Measurements from ENCODE around the gene HBS1L. TPM values are rescaled to one million over a fixed set of nuclear protein-coding genes. Genes with fewer than 3 reads are reported as not detected.

Gene HBS1L
- total RNA-seq = 10 to 100 TPM; 75.3 to 82.2 (median 80.1) TPM
- 80.9 TPM for total RNA-seq (2013)

DNA sequence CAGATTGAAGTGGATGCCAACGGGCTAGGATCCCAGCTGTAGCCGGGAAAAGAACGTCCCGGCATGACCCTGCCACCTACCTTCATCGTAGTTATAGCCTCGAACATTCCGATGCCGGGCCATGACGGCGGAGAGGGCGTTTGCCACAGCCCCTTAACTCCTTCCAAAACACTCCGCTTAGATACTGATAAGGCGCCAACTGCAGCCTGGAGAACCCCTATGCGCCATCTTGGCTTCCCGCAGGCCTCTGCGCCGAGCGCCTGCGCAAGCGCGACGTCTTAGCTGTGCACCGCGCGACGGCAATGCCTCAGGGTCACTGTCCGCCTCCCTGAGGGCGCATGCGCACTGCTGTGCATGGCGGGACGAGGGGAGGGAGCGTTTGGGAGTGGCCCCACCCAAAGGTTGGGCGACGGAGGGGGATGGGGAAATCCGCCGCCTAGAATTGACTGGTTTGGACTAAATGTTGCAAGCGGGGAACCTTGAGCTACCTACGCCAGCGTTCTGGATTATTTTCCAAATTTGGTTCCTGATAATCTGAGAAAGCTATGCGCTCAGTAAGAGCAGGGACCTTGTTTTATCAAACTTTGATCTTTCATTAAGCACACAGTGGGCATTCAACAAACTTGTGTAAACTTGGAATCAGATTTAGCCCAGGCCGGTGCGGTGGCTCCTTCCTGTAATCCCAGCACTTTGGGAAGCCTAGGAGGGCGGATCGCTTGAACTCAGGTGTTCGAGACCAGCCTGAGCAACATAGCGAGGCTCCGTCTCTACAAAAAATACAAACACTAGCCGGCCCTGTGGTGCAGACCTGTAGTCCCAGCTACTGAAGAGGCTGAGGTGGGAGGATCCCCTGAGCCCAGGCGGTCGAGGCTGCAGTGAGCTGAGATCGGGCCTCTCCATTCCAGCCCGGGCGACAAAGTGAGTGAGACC, at the start of gene HBS1L:
Gene HBS1L, minus strand, starts transcription at position 254 of the 930 bp plus-strand sequence. Its CDS starts 131 bp downstream, at position 123.
- Histone ChIP-seq H3K27me3 (ENCODE audit: control insufficient read depth, insufficient read depth, low read length) (no peaks in the 10 kb centered on the region), H3K36me3 (ENCODE audit: control insufficient read depth, insufficient read depth, low read length) (peaks cover 4% of the 10 kb centered on the region), H3K27ac (ENCODE audit: low read length) (peak within 1 kb of the TSS; percentile 93), H3K4me1 (ENCODE audit: control insufficient read depth, insufficient read depth, low read length) (peaks cover 12% of the 10 kb centered on the region), H3K9me3 (ENCODE audit: control insufficient read depth, insufficient read depth, low read length) (no peaks in the 10 kb centered on the region), H3K4me3 (ENCODE audit: low read length) (peak within 1 kb of the TSS; percentile 89)
- peak; percentile 95 to 99 (median 97) for ATAC-seq
- peak within 1 kb of the TSS; percentile 98 to 100 for H3K27ac Mint-ChIP-seq
- TF ChIP-seq, protein P1, sequence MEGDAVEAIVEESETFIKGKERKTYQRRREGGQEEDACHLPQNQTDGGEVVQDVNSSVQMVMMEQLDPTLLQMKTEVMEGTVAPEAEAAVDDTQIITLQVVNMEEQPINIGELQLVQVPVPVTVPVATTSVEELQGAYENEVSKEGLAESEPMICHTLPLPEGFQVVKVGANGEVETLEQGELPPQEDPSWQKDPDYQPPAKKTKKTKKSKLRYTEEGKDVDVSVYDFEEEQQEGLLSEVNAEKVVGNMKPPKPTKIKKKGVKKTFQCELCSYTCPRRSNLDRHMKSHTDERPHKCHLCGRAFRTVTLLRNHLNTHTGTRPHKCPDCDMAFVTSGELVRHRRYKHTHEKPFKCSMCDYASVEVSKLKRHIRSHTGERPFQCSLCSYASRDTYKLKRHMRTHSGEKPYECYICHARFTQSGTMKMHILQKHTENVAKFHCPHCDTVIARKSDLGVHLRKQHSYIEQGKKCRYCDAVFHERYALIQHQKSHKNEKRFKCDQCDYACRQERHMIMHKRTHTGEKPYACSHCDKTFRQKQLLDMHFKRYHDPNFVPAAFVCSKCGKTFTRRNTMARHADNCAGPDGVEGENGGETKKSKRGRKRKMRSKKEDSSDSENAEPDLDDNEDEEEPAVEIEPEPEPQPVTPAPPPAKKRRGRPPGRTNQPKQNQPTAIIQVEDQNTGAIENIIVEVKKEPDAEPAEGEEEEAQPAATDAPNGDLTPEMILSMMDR (IDR thresholded peaks at IDR 0.05) = no peak
- peaks cover 0 to 21% of the 10 kb centered on the region in 2 donors for H3K27me3 Mint-ChIP-seq (ENCODE audit: low read depth in 2 of 2)
- H3K9me3 Mint-ChIP-seq = no peaks in the 10 kb centered on the region
- H3K36me3 Mint-ChIP-seq = no peaks in the 10 kb centered on the region
- peaks cover 34 to 35% of the 10 kb centered on the region in 2 donors for H3K4me1 Mint-ChIP-seq
- WGBS (ENCODE audit: insufficient coverage) = 4% methylated on average over 52 of the region's 53 CpGs
- peak; percentile 93 to 100 for DNase-seq
- peak within 1 kb of the TSS; percentile 97 for H3K4me3 Mint-ChIP-seq
- intact Hi-C loops (cut with micrococcal nuclease) = loop anchor here (2.0 to 10.0 kb wide), 3 partner anchors 72 to 442 kb away; partner anchors contain the start of genes AHI1 and MYB

DNA sequence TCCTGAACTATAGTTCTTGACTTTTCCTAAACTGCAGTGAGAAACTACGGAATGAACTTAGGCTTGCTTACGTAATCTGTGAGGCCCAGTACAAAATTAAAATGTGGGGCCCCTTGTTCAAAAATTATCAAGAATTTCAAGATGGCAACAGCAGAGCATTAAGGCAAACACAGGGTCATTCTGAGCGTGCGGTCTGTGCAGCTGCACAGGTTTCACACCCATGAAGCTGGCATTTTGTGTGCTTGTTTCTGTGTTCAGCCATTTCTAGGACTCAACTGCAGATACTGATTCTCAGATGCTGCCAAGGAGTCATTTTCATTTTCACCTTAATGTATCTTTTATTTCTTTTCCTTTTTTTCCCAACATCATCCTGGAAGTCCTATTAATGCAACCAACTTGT, 49.6 kb upstream of the HBS1L start:
- H3K4me1 ChIP-seq (ENCODE audit: control insufficient read depth, insufficient read depth, low read length) = peaks cover 8% of the 10 kb centered on the region
- Mint-ChIP-seq H3K27ac (no peak overlapping the region), H3K27me3 (ENCODE audit: low read depth in 2 of 2) (peaks cover 3 to 5% of the 10 kb centered on the region in 2 donors), H3K4me3 (no peak overlapping the region), H3K36me3 (no peaks in the 10 kb centered on the region), H3K4me1 (peaks cover 0 to 4% of the 10 kb centered on the region in 2 donors), H3K9me3 (no peaks in the 10 kb centered on the region)
- ATAC-seq (no peak), DNase-seq (no peak)
- no peak overlapping the region for H3K27ac ChIP-seq (ENCODE audit: low read length)
- TF ChIP-seq, protein P1 (IDR thresholded peaks at IDR 0.05) = no peak
- H3K9me3 ChIP-seq (ENCODE audit: control insufficient read depth, insufficient read depth, low read length) = no peaks in the 10 kb centered on the region
- no peak overlapping the region for H3K4me3 ChIP-seq (ENCODE audit: low read length)
- no peaks in the 10 kb centered on the region for H3K27me3 ChIP-seq (ENCODE audit: control insufficient read depth, insufficient read depth, low read length)
- intact Hi-C loops (cut with micrococcal nuclease) = no loop called here
- 94% methylated on average over 4 of the region's 4 CpGs for WGBS (ENCODE audit: insufficient coverage)
- no peaks in the 10 kb centered on the region for H3K36me3 ChIP-seq (ENCODE audit: control insufficient read depth, insufficient read depth, low read length)

DNA sequence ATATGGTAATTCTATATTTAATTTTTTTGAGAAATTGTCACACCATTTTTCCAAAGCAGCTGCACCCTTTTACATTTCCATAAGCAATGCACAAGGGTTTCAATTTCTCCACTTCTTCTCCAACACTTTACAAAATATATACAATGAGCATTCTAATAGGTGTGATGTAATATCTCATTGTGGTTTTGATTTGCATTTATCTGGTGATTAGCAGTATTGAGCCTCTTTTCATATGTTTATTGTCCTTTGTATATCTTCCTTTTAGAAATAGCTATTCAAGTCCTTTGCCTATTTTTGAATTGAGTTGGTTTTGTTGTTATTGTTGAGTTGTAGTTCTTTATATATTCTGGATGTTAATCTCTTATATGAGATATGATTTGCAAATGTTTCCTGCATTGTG, 47.6 kb upstream of the HBS1L start:
- TF ChIP-seq, protein P1 (IDR thresholded peaks at IDR 0.05) = no peak
- Mint-ChIP-seq H3K4me3 (no peak overlapping the region), H3K36me3 (no peaks in the 10 kb centered on the region), H3K4me1 (peaks cover 0 to 4% of the 10 kb centered on the region in 2 donors), H3K27ac (no peak overlapping the region), H3K9me3 (no peaks in the 10 kb centered on the region), H3K27me3 (ENCODE audit: low read depth in 2 of 2) (peaks cover 0 to 3% of the 10 kb centered on the region in 2 donors)
- Histone ChIP-seq H3K4me1 (ENCODE audit: control insufficient read depth, insufficient read depth, low read length) (peaks cover 8% of the 10 kb centered on the region), H3K36me3 (ENCODE audit: control insufficient read depth, insufficient read depth, low read length) (no peaks in the 10 kb centered on the region), H3K9me3 (ENCODE audit: control insufficient read depth, insufficient read depth, low read length) (no peaks in the 10 kb centered on the region), H3K27me3 (ENCODE audit: control insufficient read depth, insufficient read depth, low read length) (no peaks in the 10 kb centered on the region), H3K4me3 (ENCODE audit: low read length) (no peak overlapping the region), H3K27ac (ENCODE audit: low read length) (no peak overlapping the region)
- intact Hi-C loops (cut with micrococcal nuclease) = no loop called here
- DNase-seq = no peak
- ATAC-seq = no peak
